BJ (cell line): ENCODE results near the gene SON. TPM values are rescaled to one million over a fixed set of nuclear protein-coding genes. Genes with fewer than 3 reads are reported as not detected.
"Not testable (repeated sequence)": the region's sequence is repeated elsewhere in the genome, so short reads cannot be mapped to it uniquely, and the experiment has no call there.

Experiments
- CTCF ChIA-PET: fragments of 350-600 bp; formaldehyde crosslinking; extraction: SDS; loops from one replicate; lab custom pipeline; 2021; ENCODE audit warnings: antibody characterized with exemption, inconsistent platforms; lab: Yijun Ruan, JAX
- POLR2A ChIA-PET: fragments of 300-600 bp; sonication (Branson Sonifier 250); formaldehyde crosslinking; extraction: SDS; loops from one replicate; lab custom pipeline; 2021; ENCODE audit warnings: antibody characterized with exemption; lab: Charles Lee
- DNase-seq: peaks from one replicate; pipeline ENCODE4 v3.0.0-alpha.2; 2011; ENCODE audit warnings: low read depth
- H3K27me3 ChIP-seq: 2 replicates; pipeline ENCODE4 v1.6.0; 2011; ENCODE audit warnings: low read length; ENCODE audit not compliant: control insufficient read depth, insufficient read depth
- H3K36me3 ChIP-seq: 2 replicates; pipeline ENCODE4 v1.5.1; 2011; ENCODE audit warnings: low read length; ENCODE audit not compliant: control insufficient read depth, insufficient read depth
- H3K4me3 ChIP-seq: 2 replicates; pipeline ENCODE4 v1.5.1; 2011; ENCODE audit warnings: low read depth, mild to moderate bottlenecking, control low read depth, low read length
- polyA plus RNA-seq: library from polyadenylated mRNA; depleted of rRNA; stranded (reverse); fragments of >200 nt; gene quantifications from 2 replicates; pipeline ENCODE4 v1.2.3, GENCODE V29; 2011
- TF ChIP-seq, protein P1 (sequence below): IDR thresholded peaks from 2 replicates; pipeline ENCODE4 v1.5.1; 2011; ENCODE audit warnings: low read depth, mild to moderate bottlenecking, control low read depth, inconsistent platforms, low read length, moderate library complexity; ENCODE audit not compliant: insufficient read depth

SON gene
- polyA plus RNA-seq, 1 experiment = 41.6 TPM

DNA sequence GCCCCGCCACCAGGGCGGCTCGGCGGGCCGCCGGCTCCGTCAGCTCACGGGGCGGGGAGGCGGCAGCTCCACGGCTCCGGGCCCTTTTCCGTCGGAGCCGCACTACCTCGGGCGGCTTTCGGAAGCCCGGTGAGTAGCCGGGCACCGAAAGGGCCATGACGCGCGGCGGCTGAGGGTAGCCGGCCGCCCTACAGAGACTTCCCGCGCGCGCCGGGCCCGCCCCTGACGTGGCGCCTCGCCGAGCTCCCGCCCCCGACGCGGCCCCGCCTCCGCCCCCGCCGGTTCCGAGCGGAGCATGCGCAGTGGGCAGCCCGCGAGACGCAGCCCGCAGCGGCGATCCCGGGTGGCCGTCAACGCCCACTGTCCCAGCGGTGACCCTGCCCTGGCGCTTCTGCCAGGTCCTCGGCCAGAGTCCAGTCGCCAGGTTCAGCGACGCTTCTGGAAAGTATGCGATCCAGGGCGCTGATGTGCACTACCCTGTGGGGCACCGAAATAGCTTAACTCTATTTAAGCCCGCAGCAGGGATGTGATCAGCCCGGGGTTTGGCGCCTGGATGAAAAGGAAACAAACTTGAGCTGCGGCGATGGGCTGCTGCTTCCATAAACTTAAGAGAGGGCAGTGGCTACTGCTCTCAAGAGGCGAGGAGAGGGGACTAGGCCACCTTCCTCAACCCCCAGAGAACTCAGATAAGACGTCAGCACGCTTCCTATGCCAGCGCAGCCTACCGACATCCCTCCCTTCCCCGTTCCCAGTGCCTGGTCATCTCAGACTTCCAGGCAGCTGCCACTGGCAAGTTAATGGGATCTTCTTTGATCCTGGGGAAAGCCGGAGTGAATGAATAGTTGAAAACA is 45.9 kb downstream of the SON start, which contains the start of gene DONSON:
Gene DONSON, minus strand, starts transcription at position 200 of the 851 bp plus-strand sequence. Its CDS starts 43 bp downstream, at position 157.
- TF ChIP-seq, protein P1, sequence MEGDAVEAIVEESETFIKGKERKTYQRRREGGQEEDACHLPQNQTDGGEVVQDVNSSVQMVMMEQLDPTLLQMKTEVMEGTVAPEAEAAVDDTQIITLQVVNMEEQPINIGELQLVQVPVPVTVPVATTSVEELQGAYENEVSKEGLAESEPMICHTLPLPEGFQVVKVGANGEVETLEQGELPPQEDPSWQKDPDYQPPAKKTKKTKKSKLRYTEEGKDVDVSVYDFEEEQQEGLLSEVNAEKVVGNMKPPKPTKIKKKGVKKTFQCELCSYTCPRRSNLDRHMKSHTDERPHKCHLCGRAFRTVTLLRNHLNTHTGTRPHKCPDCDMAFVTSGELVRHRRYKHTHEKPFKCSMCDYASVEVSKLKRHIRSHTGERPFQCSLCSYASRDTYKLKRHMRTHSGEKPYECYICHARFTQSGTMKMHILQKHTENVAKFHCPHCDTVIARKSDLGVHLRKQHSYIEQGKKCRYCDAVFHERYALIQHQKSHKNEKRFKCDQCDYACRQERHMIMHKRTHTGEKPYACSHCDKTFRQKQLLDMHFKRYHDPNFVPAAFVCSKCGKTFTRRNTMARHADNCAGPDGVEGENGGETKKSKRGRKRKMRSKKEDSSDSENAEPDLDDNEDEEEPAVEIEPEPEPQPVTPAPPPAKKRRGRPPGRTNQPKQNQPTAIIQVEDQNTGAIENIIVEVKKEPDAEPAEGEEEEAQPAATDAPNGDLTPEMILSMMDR = no peak
- H3K4me3 ChIP-seq = peak within 1 kb of the TSS; percentile 86
- peak; percentile 19 for DNase-seq
- H3K27me3 ChIP-seq = no peaks in the 10 kb centered on the region
- POLR2A ChIA-PET = no interaction called here
- CTCF ChIA-PET = interaction anchor here (0.5 to 5.0 kb wide), 5 partner anchors 10 to 594 kb away, joined by 3 to 36 read pairs (median 5); no protein-coding TSS in a partner anchor
- no peaks in the 10 kb centered on the region for H3K36me3 ChIP-seq

DNA sequence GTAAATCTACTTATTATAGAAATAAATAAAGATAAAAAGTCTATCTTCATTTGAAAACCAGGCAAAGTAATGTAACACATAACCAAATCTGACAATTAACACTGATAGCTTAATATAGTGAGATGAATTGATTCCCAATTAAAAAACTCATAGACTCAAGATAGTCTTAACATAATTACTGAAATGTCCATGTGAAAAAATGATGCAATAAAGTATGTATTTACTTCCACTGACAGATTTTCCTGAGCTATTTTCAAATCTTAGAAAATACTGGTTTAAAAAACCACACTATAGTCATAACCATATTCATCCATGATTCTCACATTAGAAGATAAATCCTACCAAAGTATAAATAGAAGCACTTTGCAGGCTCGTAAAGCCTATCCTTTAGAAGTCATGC is 55.2 kb downstream of the SON start:
- ChIA-PET CTCF (interaction anchor here (2.2 kb wide), 1 partner anchor 9 kb away, joined by 6 read pairs; no protein-coding TSS in a partner anchor), POLR2A (no interaction called here)
- Histone ChIP-seq H3K27me3 (no peaks in the 10 kb centered on the region), H3K36me3 (peaks cover 8% of the 10 kb centered on the region), H3K4me3 (no peak overlapping the region)
- DNase-seq = no peak
- TF ChIP-seq, protein P1 = no peak

DNA sequence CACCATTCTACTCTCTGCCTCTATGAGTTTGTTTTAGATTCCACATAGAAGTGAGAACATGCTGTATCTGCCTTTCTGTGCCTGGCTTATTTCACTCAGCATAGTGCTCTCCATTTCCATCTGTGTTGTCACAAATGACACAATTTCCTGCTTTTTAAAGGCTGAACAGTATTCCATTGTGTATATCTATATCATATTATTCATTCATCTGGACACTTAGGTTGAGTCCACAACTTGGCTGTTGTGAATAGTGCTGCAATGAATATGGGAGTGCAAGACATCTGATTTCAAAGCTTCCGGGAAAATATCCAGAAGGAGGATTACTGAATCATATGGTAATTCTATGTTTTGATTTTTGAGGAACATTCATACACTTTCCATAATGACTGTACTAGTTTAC is 65.7 kb downstream of the SON start:
- CTCF ChIA-PET = no interaction called here
- H3K27me3 ChIP-seq = no peaks in the 10 kb centered on the region
- POLR2A ChIA-PET = no interaction called here
- no peak overlapping the region for H3K4me3 ChIP-seq
- DNase-seq = no peak
- H3K36me3 ChIP-seq = peaks cover 4% of the 10 kb centered on the region
- TF ChIP-seq, protein P1 = no peak

DNA sequence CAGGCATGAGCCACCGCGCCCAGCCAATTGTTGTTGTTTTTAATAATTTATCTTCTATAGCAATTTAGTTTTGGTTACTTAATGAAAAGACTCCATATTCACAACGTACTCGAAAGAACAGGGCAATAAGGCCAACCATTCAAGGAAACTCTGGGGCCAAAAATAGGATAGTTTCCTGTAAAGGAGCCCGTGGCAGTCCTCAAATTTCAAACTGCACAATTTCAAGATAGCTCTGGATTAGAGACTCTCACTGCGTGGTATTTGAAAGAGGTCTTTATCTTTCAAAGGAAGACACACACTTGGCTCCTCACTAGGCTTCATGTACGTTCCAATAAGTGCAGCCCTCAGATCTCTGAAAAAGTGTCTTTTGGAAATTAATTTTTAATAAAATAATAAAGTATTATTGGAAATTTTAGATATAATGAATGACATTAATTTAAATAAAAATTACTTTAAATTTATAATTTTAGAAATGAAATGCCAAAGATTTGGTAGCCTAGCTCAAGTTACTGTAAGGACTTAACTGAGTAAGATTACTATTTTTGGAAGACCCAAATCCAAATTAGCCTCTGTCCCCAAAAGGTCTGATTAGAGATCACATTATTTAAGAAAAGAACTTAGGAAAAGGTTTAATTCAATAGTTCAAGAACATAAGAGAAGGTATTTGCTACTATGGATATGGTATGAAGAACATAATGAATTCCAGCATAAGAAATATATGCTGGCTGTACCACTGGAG is 68.3 kb downstream of the SON start:
- ChIA-PET POLR2A (no interaction called here), CTCF (interaction anchor here (0.7 to 1.2 kb wide), 3 partner anchors 20 to 283 kb away, joined by 3 to 4 read pairs (median 3); no protein-coding TSS in a partner anchor)
- DNase-seq = no peak
- TF ChIP-seq, protein P1 = no peak
- Histone ChIP-seq H3K36me3 (peaks cover 5% of the 10 kb centered on the region), H3K27me3 (no peaks in the 10 kb centered on the region), H3K4me3 (no peak overlapping the region)

DNA sequence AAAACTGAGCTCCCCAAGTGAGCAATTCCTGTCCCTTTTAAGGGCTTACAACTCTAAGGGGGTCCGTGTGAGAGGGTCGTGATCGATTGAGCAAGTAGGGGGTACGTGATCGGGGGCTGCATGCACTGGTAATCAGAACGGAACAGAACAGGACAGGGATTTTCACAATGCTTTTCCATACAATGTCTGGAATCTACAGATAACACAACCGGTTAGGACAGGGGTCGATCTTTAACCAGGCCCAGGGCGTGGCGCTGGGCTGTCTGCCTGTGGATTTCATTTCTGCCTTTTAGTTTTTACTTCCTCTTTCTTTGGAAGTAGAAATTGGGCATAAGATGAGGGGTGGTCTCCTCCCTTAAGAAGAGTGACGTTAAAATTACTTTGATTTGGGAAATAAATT is 74.7 kb downstream of the SON start:
- DNase-seq, H3K36me3 ChIP-seq: not testable (repeated sequence)
- CTCF ChIA-PET = interaction anchor here (1.7 kb wide), 1 partner anchor 12 kb away, joined by 5 read pairs; no protein-coding TSS in a partner anchor

More for the DNA sequence above, 74.7 kb downstream of the SON start:
- POLR2A ChIA-PET, H3K27me3 ChIP-seq, H3K4me3 ChIP-seq: not testable (repeated sequence)
